NCI-H446 (cell line): ENCODE measurements around the gene SAMD8.
A peak's percentile ranks its signal among the peaks of the same experiment; 100 is the strongest.
"Not testable (repeated sequence)": the region's sequence is repeated elsewhere in the genome, so short reads cannot be mapped to it uniquely, and the experiment has no call there.

Source experiments
- DNase-seq, 2 experiments: peaks; one replicate each; lab custom pipeline; 2025; lab: John Stamatoyannopoulos, UW

Gene SAMD8

DNA sequence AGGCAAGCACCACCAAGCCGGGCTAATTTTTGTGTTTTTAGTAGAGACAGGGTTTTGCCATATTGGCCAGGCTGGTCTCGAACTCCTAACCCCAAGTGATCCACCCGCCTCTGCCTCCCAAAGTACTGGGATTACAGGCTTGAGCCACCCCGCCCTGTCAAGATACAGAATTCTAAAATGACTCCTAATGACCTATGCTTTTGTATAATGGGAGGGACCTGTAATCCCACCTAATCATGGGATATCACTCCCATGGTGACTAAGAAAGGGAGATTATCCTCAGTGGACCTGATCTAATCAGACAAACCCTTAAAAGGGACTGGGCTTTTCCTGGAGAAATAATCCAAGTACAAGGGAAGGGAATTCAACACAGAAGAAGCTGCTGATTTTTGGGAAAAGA, 28.8 kb downstream of the SAMD8 start:
- no peak for DNase-seq

DNA sequence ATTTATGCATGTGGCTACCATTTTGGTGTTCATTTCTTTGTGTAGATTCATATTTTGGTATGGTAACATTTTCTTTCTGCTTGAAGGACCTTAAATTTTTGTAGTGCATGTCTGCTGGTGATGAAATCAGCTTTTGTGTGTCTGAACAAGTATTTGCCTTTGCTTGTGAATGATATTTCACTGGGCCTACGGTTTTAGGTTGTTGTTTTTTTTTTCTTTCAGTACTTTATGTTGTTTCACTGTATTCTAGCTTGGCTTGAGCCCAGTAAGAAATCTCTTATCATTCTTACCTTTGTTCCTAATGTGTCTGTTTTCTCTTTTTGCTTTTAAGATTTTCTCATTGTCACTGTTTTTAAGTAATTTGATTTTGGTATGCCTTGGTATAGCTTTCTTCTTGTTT, 31.9 kb downstream of the SAMD8 start:
- DNase-seq = no peak

DNA sequence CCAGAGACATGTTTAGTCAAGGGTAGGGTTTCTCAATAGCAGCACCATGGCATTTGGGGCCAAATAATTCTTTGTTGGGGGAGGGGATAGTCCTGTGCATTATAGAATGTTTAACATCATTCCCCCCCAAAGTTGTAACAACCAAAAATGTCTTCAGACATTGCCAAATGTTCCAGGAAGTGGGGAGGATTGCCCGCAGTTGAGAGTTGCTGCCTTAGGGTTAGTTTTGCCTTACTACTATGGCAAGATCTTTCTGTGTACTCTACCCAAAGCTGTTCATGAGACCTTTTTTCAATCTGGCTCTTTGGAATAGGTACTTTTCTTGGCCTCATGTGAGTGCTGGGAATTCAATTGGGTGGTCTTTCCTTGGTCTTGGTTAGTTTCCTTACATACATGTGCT, 34.1 kb downstream of the SAMD8 start:
- no peak for DNase-seq

DNA sequence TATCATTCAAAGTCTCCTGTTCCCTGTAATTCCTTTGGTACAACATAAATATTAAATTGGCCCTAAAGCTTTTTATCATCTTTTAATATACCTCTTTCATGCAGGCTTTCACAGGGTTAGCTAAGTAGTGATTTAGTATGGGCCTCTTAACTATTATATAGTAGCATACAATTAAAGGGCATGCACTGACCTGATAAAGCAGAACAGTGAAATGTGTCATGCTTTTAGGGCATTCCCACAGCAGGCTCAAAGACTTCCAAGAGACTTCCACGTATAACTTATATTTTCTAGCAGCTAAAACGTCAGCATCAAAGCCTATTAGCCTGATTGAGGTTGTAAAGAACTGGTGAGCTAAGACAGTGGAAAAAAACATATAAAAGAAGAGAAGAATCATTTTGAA, 35.3 kb downstream of the SAMD8 start:
- no peak for DNase-seq

DNA sequence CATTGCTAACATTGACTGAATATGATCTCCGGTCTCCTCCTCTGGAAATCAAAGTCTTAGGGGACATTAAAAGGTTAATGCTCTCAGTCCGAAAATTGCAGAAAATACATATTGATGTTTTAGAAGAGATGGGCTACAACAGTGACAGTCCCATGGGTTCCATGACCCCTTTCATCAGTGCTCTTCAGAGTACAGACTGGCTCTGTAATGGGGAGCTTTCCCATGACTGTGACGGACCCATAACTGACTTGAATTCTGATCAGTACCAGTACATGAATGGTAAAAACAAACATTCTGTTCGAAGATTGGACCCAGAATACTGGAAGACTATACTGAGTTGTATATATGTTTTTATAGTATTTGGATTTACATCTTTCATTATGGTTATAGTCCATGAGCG, 39.2 kb downstream of the SAMD8 start:
- no peak for DNase-seq

DNA sequence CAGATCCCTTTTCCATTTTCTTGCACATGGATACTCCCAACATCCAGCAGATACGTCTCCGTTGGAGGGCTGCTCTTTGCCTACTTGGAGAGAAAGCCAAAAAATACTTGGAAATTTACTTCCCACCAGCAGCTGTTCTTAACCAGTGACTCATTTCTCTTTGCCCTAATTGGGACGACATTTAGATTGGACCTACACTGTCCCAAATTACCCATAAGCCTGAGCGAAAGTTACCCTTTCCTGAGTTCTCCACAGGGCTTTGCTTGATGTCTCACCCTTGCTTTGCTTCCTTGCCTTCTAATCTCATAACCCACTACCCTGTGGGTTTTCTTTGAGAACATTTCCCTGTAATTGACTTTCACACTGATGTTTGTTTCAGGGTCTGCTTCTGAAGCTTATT, 48.1 kb downstream of the SAMD8 start:
- DNase-seq = peak in 1 of 2 experiments; percentile 15

DNA sequence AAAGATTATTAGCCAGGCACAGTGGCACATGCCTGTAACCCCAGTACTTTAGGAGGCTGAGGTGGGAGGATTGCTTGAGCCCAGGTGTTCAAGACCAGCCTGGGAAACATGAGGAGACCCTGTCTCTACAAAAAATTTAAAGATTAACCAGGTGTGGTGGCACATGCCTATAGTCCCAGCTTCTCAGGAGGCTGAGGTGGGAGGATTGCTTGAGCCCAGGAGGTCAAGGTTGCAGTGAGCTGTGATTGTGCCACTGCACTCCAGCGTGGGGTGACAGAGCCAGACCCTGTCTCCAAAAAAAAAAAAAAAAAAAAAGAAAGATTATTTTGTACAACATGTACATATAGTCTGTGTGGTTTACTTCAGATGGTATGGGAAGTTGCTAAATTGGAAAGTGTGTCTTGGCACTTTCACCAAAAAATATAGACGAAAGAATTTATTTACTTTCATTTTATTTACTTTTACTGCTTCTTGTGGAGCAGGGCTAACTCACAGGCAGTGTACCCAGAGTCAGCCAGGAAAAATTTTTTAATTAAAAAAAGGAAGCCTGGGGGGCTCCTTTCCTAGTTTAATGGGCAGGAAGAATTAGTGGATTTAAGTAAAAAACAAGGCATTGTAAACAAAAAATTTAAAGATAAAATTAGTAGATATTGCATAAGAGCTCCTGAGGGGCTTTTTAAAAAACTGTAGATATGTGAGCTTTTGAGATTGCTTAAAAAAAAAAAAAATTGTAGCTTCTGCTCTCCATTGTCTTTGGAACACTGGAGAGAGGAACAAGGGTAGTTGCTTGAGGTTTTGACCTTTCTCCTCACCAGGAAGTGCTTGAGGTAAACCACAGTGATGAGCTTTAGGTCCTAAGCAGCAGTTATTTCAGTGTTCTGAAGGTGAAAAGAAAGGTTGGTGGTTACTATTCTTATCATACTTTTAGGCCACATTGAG, 54.5 kb downstream of the SAMD8 start:
- no peak for DNase-seq

DNA sequence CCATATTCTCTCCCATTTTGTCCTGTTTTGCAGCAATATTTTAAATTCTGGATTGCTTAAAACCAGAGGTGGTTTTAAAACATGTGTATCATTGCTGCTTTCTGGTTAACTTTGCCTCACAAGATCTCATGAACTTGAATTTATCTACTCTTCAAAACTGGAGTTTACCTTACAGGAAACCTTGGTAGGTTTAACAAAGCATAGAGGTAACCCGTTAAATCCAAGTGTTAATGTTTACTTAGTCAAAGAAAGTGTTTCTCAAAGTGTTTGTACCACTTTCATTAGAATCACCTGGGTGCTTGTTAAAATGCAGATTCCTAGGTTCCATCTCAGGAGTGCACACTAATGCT, 55.1 kb downstream of the SAMD8 start:
- DNase-seq = no peak

DNA sequence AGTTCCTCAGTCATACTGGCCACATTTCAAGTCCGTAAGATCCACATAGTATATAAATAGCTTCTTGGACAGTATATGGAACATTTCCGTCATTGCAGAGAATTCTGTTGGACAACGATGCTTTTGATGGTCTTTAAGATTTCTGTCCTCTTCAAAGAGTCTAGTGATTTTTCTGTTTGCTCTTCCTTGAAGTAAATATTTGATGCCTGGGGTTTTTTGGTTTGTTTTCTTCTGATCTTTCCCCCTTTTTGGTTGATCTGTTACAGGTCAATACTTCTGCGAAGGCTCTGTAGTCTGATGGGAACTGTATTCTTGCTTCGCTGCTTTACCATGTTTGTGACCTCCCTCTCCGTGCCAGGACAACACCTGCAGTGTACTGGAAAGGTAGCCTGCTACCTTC, 56.8 kb downstream of the SAMD8 start:
- no peak for DNase-seq

DNA sequence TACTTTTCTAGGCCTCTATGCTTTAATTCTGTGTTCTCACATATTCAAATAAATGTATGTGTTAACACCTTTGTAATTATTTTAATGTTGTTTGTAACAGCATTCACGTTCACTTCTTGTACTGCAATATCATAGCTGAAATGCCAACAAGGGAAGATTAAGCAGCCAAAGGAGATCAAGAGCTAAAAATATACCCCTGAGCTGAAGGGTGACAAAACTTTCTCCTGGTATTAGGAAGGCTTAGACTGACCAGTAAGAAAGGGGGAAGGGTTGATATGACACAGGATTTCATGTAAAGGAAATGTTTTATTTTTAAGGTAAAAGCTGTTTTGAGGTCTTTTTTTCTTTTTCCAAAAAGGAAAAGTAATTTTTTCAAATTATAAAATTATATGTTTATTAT, 58.8 kb downstream of the SAMD8 start:
- DNase-seq = no peak

DNA sequence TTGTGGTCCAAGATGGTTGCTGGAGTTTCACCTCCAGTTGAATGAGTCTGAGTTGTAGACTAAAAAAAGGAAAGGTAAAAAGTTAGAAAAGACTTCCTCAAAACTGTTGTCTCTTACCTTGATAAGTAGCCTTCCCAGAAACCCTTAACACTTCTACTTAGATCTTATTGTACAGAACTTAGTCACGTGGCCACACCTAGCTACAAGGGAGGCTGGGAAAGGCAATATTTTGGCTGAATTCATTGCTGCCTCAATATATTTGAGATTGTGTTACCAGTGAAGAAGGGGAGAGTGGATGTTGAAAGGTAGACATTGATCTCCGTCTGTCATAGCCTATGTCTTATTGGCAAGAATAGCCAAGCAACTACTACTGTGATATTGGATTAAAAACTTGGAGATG, 63.6 kb downstream of the SAMD8 start:
- DNase-seq = no peak

DNA sequence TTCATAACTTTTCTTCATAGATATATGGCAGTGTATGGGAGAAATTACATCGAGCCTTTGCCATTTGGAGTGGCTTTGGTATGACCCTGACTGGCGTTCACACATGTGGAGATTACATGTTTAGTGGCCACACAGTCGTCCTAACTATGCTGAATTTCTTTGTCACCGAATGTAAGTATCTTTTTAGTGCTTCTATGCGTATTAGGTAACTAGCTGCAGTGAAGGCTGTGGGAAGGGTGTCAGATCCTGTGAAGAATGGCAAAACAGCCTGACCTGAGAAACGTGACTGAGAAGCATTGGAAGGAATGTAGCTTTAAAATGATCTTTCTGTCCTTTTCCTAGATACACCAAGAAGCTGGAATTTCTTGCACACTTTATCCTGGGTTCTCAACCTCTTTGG, 64.6 kb downstream of the SAMD8 start:
- DNase-seq = no peak

DNA sequence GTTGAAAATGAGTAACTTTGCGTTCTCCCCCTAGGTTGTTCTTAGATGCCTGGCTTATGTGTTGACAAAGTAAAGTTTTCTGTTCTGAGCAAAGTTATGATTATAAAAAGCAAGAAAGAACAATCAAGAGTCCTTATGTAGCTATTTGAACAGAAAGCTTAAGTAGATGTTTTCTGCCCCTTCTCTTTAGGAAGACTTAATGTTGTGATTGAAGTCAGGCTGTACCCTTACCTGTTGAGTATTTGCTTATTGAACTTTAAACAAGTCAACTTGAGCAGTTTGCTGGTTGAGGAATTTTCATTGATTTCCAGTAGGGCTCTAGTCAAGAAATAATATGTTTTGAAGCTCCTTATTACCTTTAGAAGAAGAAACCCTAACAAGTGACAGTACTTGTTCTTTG, 65.3 kb downstream of the SAMD8 start:
- DNase-seq = no peak

DNA sequence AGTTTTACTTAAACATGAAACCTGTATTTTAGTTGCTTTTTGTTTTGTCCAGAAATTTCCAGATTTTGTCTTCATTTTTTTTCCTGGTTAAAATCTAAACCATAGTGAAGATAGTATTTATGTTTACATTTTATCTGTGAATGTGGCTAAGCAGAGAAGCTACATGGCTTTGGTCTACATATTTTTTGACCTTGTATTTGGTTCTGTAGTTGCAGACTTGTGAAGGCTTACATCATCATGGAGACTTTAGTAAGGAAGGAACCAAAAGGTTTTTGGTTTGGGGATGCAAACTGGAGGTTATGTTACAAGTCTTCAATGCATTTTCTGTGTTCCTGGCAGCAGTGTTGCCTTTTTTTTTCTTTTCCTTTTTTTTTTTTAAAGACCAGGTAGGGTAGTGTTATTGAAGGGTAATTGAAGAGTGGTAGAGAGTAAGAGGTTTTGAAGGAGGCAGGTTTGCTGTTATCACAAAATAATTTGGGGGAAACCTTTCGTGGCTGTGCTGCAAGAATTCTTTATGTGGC, 68.3 kb downstream of the SAMD8 start:
- DNase-seq = no peak

DNA sequence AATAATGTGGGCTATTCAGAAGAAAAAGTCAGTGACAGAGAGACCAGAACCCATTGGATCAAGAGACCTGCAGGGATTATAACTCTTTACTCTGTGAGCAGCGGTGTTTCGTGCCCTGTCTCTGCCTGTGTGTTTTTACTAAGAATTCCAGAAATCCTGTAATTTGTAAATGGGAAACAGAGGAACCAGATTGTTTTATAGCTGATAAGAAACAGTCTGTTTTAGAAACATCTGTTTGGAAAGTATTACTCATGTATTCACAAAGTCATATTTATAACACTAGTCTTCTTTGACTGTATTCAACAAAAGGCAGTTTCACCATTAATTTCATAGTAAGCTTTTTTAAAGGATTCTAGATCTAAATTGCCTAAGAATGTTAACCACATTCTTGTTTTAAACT, 69.1 kb downstream of the SAMD8 start:
- no peak for DNase-seq

DNA sequence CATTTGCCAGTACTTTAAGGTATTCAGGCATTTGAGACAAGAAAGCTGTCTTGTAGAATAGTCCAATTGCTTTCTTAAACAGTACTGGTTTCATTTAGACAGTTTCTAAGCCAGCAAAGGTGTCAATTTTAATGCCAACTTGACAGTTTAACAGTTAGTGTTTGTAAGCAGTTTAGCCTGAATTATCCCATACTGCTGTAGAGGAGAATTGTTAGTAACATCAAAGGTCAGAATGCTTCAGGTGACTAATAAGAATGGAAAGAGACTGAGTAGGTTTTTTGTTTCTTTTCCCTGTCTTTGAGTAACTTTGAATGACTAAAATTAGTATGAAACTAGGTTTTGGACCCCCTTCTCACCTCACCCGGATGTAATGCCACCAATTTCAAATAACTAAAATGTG, 69.6 kb downstream of the SAMD8 start:
- no peak for DNase-seq

DNA sequence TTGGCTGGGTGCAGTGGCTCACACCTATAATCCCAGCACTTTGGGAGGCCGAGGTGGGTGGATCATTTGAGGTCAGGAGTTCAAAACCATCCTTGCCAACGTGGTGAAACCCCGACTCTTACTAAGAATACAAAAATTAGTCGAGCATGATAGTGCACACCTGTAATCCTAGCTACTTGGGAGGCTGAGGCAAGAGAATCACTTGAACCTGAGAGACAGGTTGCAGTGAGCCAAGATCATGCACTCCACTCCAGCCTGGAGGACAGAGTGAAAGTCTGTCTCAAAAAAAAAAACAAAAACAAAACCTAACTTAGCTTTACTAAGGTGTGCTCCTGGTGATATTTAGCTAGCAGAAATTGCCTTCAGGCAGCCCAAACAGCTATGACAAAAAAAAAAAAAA, 74.9 kb downstream of the SAMD8 start:
- DNase-seq = no peak

DNA sequence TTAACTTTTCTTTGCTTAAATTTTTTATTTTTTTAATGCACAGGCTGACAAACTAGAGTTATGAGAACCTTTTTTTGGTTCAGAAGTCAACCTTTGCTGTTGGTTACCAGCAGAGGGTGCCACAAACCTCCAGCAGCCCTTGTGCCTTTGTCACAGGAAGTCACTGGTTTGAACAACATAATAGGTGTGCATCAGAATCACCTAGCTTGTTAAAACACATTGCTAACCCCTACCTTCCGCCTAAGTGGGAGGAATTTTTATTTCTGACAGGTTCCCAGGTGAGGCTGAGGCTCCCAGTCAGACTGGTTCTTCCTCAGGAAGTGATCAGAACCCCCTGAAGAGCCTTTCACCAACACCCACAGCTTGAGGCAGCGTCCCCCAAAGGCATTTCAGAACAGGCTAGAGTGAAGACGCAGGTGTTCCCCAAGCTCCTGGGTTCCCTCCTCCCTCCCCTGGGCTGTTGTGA, 76.5 kb downstream of the SAMD8 start:
- peak in 1 of 2 experiments; percentile 26 for DNase-seq

DNA sequence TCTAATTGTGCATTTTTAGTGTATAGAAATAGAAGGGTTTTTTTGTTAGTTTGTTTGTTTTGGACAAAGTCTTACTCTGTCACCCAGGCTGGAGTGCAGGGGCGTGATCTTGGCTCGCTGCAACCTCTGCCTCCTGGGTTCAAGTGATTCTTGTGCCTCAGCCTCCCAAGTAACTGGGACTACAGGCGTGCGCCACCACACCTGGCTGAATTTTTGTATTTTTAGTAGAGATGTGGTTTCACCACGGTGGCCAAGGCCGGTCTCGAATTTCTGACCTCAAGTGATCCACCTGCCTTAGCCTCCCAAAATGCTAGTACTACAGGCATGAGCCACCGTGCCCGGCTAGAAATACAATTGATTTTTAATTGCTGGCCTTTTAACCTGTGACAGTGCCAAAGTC, 77.1 kb downstream of the SAMD8 start:
- DNase-seq = not testable (repeated sequence)

DNA sequence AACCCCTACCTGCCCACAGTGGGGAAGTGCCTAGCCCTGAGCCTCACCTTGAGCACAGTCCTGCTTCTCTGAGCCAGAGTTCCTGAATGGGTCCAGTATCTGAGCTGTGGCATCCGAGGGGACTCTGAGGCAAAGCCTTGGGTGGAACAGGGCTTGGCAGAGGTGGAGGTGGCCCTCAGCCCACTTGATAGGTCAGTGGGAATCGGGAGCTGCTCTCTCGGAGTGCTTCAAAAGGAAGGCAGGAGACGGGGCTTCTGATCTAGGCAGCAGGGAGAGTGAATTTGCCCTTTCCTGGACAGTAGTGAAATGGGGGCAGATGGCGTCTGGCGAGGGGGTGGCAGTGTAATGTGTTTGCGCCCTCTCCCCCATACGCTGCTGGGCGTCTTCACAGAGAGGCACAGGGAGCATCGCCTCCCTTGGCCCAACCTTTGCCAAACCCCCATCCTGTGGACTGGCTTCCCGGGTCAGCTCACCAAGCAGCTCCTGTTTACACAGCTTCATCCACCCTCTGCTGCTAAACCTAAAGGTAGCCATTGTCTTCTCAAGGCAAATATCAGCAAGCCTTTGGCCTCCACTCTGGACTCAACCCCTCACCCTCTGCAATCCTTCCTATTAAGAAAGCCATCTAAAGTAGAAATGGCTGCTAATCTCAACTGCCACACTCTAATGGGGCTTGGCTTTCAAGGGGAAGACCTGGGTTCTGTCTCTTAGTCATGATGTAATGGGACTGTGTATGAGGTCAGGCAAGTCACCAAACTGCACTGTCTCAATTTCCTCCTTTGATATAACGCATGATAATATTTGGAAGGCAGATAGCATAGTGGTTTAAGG, 78.0 kb downstream of the SAMD8 start:
- DNase-seq = no peak

DNA sequence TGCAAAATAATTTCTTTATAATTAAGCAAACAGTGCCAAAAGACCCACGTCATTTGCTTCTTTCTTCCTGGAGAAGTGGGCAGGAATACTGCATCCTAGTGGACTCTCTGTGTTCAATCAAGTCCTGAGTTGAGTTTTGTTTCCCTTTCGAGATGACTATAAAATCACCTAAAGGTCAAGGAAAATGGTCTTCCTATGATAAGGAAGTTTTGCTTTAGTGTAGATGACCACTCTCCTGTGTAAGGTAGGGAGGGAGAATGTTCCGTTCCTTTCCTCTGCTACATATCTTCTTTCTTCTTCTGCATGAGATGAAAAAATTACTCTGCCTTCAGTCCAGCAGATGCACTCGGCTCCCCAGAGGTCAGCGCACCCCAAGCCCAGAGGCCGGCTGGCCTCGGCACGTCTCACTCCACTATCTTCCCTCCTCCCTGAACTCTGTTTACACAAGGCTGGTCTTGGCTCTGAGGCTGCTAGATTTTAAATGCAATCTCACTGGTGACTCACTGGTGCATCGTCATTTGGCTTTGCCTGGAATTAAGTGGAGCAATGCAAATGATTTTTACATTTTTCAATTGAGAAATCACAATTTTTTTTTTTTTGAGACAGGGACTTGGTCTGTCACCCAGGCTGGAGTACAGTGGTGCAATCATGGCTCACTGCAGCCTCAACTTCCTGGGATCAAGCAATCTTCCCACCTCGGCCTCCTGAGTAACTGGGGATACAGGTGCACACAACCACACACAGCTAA, 80.5 kb downstream of the SAMD8 start:
- DNase-seq = no peak

DNA sequence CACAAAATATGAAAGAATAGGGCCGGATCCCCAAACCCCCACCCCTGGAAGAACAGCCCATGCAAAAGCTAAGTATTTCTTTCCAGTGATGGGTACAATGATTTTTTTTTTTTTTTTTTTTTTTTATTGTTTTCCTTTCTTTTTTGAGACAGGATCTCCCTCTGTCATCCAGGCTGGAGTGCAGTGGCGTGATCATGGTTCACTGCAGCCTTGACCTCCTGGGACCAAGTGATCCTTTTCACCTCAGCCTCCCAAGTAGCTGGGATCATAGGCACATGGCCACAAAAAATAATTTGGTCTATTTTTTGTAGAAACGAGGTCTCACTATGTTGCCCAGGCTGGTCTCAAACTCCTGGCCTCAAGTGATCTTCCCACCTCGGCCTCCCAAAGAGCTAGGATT, 83.2 kb downstream of the SAMD8 start:
- not testable (repeated sequence) for DNase-seq
